ES-I3 (cell line): ENCODE measurements around the gene PCBP3.

Source experiments
- H3K36me3 ChIP-seq: 2 replicates; pipeline ENCODE4 v1.6.1; 2013; ENCODE audit warnings: mild to moderate bottlenecking, low read length, control low read depth, moderate library complexity; ENCODE audit not compliant: insufficient read depth
- H3K4me1 ChIP-seq: 2 replicates; pipeline ENCODE4 v1.6.1; 2013; ENCODE audit warnings: mild to moderate bottlenecking, control low read depth, low read length; ENCODE audit not compliant: insufficient read depth
- H3K9ac ChIP-seq: 2 replicates; pipeline ENCODE4 v1.6.1; 2013; ENCODE audit warnings: low read depth, mild to moderate bottlenecking, low read length, moderate library complexity
- H3K9me3 ChIP-seq: 2 replicates; pipeline ENCODE4 v1.6.1; 2013; ENCODE audit warnings: mild to moderate bottlenecking, low read length, moderate library complexity; ENCODE audit not compliant: control insufficient read depth, insufficient read depth

PCBP3 gene

DNA sequence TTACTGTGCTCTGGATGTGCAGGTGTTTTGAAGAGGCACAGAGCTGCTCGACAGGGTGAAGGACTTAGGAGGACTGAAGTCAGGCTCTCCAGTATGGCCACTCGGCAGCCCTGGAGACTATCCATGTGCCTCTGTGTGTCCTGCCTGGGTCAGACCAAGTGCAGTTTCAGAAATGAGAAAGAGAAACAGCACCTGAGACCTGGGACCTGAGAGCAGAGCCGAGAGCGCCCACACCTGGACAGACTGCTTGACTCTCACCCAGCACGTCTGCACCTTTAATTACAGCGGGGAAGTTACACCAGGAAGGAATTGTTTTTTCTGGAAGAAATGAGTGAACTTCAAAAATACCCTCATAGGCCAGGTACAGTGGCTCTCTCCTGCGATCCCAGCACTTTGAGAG is 278.4 kb downstream of the PCBP3 start:
- Histone ChIP-seq H3K4me1 (no peaks in the 10 kb centered on the region), H3K9me3 (no peaks in the 10 kb centered on the region), H3K36me3 (no peaks in the 10 kb centered on the region), H3K9ac (no peak overlapping the region)

DNA sequence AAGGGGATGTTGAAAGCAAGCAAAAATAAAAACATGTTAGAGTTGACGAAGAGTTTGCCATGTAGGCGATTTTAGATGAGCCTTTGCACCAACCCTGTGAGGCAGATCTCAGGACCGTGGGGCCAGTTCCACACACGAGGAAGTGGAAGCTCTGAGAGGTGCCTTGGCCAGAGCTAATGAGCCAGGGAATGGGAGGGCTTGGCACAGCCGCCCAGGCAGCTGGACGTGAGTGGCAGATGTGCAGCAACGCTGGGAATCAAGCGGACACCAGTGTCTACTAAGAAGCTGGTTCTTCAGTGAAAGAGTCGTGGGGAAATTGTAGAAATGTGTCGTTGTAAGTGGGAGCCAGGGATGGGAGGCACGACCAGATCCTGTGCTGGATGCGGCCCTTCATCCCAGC is 279.1 kb downstream of the PCBP3 start:
- H3K9ac ChIP-seq, result no peak overlapping the region

DNA sequence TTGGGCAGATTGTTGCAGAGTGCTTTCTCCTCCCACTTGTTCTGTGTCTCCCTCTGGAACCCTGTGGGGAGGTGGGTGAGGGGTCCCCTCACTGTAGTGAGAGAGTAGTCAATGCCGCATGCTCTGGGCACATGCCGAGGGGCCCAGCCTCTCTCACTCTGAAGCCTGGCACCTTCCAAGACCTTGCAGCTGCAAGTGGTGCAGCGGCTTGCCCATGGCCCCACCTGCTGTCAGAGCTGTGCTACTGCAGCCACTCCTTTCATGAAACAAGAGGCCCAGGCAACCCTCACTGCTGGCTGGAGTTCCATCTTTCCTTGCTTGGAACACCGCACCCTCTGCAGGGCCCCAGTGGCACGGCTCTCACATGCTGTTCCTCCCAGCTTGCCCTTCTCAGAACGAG is 279.6 kb downstream of the PCBP3 start:
- Histone ChIP-seq H3K4me1 (no peaks in the 10 kb centered on the region), H3K9me3 (no peaks in the 10 kb centered on the region), H3K9ac (no peak overlapping the region), H3K36me3 (no peaks in the 10 kb centered on the region)

More for the DNA sequence above, 279.1 kb downstream of the PCBP3 start:
- Histone ChIP-seq H3K36me3 (no peaks in the 10 kb centered on the region), H3K9me3 (no peaks in the 10 kb centered on the region), H3K4me1 (no peaks in the 10 kb centered on the region)

DNA sequence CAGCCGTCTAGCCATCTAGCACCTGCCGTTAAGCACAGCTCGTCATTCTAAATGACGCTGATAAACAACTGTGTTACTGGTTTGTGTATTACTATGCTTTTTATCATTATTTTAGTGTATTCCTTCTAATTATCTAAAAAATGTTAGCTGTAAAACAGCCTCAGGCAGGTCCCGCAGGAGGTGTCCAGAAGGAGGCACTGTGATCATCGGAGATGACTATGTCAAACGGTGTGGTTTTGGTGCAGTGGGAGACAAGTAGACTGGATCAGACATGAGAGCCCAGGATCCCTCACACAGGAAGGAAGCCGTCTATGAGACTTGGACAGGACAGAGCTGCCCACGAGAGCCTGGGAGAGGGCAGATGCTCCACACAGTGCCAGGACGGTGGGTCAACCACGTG is 282.8 kb downstream of the PCBP3 start:
- no peak overlapping the region for H3K9ac ChIP-seq
- H3K9me3 ChIP-seq, result no peaks in the 10 kb centered on the region

DNA sequence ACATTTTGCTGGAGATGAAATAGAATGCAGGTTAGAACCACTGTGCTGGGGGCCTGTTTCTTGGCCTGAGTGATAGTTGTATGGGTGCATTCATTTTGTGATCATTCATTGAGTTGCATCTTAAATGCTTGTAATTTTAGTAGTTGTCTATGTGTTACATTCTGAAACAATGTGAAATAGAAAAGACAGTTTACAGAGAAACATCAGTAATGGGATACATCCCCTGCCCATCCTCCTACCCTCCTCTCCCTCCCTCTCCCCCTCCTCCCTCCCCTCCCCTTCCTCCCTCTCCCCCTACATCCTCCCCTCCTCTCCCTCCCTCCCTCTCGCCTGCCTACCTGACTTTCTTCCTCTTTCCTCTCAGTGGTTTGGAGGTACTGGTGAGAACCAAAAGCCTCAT is 283.5 kb downstream of the PCBP3 start:
- H3K9ac ChIP-seq, result no peak overlapping the region
- H3K9me3 ChIP-seq, result no peaks in the 10 kb centered on the region
- no peaks in the 10 kb centered on the region for H3K4me1 ChIP-seq
- H3K36me3 ChIP-seq, result no peaks in the 10 kb centered on the region

More for the DNA sequence above, 282.8 kb downstream of the PCBP3 start:
- Histone ChIP-seq H3K36me3 (no peaks in the 10 kb centered on the region), H3K4me1 (no peaks in the 10 kb centered on the region)

DNA sequence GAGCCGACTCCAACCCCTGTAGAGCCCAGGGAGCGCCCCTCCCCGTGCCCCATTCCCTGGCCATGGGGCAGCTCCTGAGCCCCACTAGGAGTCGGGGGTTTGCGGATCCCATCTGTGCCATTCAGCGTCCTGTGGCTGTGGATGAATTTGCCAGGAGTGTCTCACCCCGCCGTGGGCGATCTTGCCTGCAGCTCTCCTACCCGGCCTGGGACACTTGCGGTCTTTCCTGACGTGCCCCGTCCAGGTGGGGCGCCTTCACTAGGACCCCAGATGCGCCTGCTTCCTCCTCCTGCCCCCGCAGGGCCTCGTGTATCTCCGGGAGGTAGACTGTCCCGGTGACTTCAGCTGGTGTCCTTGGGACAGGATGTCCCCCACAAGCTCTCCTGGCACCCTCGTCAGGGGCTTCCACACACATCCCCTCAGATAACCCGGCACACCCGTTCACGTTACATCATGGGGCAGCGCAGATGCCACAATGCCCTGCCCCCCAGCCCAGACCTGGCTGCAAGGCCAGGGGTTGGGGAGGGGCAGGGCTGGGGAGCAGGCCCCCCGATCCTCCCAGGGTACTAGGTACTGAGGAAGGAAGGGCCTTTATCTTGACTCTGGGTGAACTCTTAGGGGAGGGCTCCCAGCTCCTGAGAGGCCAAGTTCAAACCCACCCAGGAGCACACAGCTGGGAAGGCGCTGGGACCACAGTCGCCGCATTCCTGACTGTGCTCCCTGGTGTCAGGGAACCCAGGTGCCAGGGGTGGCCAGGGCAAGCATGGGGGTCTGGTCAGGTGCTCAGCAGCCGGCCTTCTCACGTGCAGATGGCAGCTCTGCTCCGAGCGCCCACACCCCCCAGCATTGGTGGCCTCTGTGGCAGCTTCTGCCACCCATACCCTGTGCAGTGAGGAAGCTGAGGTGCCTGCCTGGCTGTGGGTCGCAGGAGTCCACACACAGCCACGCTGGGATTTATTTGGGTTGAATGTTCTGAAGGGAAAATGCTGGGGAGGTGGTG is 284.6 kb downstream of the PCBP3 start:
- no peaks in the 10 kb centered on the region for H3K9me3 ChIP-seq
- no peak overlapping the region for H3K9ac ChIP-seq
- H3K4me1 ChIP-seq, result no peaks in the 10 kb centered on the region
- H3K36me3 ChIP-seq, result no peaks in the 10 kb centered on the region

DNA sequence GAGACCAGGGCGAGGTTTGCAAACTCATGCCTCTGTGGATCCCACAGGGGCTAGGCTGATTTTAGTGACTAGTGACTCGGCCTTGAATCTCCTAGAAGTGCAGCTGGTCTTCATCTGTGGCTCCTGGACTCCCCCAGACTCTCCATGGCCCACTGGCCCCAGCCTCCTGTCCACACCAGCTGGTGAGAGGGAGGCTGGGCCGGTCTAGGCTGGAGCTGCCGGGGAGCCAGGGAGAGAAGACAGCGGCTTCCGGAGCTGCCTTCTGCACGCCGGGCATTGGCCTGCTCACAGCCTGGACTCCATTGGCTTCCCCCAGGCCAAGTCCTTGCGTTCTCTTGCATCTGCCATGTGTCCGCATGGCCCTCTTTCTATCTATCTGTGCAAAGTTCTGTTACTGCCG is 285.9 kb downstream of the PCBP3 start:
- Histone ChIP-seq H3K9me3 (no peaks in the 10 kb centered on the region; the same call in 1 of the 2 replicates), H3K36me3 (no peaks in the 10 kb centered on the region), H3K4me1 (no peaks in the 10 kb centered on the region), H3K9ac (no peak overlapping the region)

DNA sequence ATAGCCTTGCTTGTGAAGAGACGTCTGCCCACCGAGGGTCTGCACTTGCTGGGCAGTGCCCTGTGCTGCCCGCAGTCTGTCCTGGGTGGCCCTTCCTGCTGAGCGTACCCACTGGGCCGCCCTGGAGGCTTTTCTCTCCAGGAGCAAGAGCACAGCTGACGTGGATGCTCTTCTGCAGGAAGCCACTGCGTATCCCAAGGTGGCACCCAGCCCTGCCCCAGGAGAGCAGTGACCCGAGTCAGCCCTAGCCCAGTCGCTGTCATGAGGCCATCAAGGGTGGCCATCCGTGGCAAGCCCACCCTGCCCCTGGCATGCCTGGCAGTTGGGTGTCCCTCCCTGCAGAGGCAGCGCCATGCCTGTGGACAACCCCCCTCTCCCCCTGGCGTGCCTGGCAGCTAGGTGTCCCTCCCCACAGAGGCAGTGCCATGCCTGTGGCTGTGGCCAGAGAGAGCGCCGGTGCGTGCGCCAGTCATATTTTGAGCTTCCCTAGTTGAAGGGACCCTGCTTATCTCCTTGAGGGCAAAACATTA is 286.8 kb downstream of the PCBP3 start:
- H3K9me3 ChIP-seq, result peaks cover under 1% of the 10 kb centered on the region
- no peaks in the 10 kb centered on the region for H3K36me3 ChIP-seq
- no peak overlapping the region for H3K9ac ChIP-seq
- no peaks in the 10 kb centered on the region for H3K4me1 ChIP-seq

DNA sequence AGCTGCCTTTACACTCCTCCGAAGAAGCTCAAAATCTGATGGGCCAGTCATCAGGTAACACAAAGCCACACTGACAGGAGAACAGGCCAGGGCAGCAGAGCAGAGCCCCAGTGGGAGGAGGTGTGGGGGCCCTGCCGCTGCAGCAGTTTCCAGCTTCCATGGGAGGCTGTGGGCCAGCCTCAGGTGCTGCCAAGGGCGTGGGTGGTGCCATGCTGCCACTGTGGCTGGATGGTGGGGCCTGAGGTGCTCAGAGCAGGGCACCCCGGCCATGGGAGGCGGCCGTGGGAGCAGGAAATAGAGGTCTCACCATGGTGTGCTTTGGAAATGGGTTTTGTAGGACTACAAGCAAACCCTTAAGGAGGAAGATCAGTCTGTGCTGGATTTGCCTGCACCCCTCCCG is 287.3 kb downstream of the PCBP3 start:
- no peaks in the 10 kb centered on the region for H3K4me1 ChIP-seq
- no peaks in the 10 kb centered on the region for H3K36me3 ChIP-seq
- H3K9me3 ChIP-seq, result peaks cover 4% of the 10 kb centered on the region
- H3K9ac ChIP-seq, result no peak overlapping the region

DNA sequence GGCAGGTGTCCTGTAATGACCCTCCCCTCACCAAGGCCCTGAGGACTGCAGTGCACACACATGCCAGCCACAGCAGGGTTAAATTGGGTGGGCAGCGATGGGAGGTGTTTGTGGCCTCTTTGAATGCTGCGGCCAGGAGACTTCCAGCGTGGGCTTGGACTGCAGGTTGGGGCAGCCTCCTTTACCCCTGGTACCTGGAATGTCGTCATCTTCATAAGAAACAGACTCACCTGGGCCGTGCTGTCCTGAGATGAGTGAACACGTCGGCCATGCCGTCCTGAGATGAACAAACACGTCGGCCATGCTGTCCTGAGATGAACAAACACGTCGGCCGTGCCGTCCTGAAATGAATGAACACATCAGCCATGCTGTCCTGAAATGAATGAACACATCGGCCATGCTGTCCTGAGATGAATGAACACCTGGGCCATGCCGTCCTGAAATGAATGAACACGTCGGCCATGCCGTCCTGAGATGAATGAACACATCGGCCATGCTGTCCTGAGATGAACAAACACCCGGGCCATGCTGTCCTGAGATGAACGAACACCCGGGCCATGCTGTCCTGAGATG is 288.0 kb downstream of the PCBP3 start:
- H3K9me3 ChIP-seq, result peaks cover 11% of the 10 kb centered on the region
- no peaks in the 10 kb centered on the region for H3K4me1 ChIP-seq
- no peaks in the 10 kb centered on the region for H3K36me3 ChIP-seq
- no peak overlapping the region for H3K9ac ChIP-seq

DNA sequence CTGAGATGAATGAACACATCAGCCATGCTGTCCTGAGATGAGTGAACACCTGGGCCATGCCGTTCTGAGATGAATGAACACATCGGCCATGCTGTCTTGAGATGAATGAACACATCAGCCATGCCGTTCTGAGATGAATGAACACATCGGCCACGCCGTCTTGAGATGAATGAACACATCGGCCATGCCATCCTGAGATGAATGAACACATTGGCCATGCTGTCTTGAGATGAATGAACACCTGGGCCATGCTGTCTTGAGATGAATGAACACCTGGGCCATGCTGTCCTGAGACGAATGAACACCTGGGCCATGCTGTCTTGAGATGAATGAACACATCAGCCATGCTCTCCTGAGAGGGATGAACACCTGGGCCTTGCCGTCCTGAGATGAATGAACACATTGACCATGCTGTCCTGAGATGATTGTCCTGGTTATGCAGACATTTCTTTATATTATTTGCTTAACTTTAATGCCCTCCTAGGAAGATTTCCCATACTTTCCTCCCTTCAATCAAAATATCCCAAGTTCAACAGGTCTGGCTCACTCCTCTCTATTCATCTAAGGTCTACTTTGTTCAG is 289.5 kb downstream of the PCBP3 start:
- Histone ChIP-seq H3K4me1 (no peaks in the 10 kb centered on the region), H3K9me3 (peaks cover 15% of the 10 kb centered on the region)

DNA sequence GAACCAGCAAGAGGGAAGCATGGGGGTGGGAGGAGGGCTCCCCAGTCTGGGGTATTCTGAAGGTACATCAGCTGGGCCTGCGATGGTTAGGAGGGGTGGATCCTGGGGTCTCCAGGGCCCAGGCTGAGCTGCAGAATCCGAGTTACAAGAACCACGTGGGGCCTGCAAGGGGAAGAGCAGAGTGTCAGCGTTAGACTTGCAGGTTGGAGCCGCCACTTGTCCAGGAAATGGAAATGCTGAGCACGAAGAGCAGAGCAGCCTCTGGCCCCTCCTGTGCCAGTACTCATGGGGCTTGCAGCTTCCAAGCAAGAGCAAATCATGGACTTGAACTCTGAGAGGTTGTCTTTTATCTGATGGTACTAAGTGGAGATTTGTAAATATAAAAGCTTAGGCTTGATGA is 290.6 kb downstream of the PCBP3 start:
- no peak overlapping the region for H3K9ac ChIP-seq
- H3K9me3 ChIP-seq, result peaks cover 15% of the 10 kb centered on the region
- H3K36me3 ChIP-seq, result no peaks in the 10 kb centered on the region
- H3K4me1 ChIP-seq, result no peaks in the 10 kb centered on the region

More for the DNA sequence above, 289.5 kb downstream of the PCBP3 start:
- H3K36me3 ChIP-seq, result no peaks in the 10 kb centered on the region
- no peak overlapping the region for H3K9ac ChIP-seq

DNA sequence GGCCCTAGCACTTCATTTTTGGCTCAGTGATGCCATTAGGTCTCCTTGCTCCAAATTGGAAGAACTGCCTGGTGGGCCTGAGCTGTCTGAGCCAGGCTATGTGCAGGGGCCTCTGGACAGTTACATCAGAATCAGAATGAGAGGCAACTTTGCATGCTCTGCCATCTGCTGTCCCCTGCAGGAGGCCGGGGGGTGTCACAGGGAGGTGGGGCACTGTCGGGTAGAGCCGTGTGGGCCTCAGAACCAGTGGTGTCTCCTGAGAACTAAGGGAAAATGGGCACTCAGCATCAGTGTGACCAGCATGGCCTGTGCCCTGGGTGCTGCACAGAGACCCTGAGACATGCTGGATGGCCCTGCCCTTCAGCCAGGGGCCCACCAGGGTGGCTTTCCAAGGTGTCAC is 291.0 kb downstream of the PCBP3 start:
- Histone ChIP-seq H3K9ac (no peak overlapping the region), H3K36me3 (no peaks in the 10 kb centered on the region), H3K9me3 (peaks cover 15% of the 10 kb centered on the region), H3K4me1 (no peaks in the 10 kb centered on the region)

DNA sequence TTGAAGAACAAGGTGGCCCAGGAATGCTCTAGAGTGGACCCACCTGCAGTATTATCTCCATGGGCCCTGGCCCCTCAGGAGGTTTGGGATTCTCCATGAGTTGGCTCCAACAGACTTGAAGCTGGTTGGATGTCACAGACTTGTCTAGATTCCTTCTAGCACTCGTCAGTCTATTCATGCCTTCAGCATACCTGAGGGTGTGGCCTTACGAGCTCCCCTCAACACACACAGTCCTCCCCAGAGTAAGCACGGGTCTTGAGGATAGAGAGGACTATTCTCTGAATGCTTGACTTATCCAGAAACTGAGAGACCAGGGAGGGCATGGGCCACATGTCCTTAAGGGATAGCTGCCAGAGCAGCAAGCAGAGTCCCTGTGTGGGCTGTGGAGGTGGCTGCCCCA is 292.1 kb downstream of the PCBP3 start:
- Histone ChIP-seq H3K9ac (no peak overlapping the region), H3K9me3 (peaks cover 15% of the 10 kb centered on the region), H3K4me1 (no peaks in the 10 kb centered on the region), H3K36me3 (no peaks in the 10 kb centered on the region)
